Measurements from ENCODE around the gene KCNT2. TPM values are rescaled to one million over a fixed set of nuclear protein-coding genes. Genes with fewer than 3 reads are reported as not detected.

The KCNT2 gene
- total and polyA plus RNA-seq, 2 of the 8 experiments (the other 6 are each of a cell fraction or from before 2014, with no cell fraction given): 2.3 to 10.2 TPM

- TF ChIP-seq RNF2 (IDR thresholded peaks at IDR 0.05; ENCODE audit: borderline replicate concordance, low read depth, low read length, missing control alignments, poor library complexity, severe bottlenecking) (no peak), POU5F1 (IDR thresholded peaks at IDR 0.05; ENCODE audit: low read depth, low read length) (no peak), FOSL1 (IDR thresholded peaks at IDR 0.05; ENCODE audit: insufficient read depth, low read depth, low read length) (no peak), CEBPB (IDR thresholded peaks at IDR 0.05; ENCODE audit: low read depth, low read length) (no peak), SIX5 (IDR thresholded peaks at IDR 0.05; ENCODE audit: low read depth, low read length) (no peak)
These were observed 247.0 kb downstream of the KCNT2 start (continued) for GRCh38 chr1:196361112-196361714.

Data from H1 (cell line).